Loucy (cell line): ENCODE data around the gene SPDEF.

Experiments used
- H2AFZ ChIP-seq: fragments of 200-600 bp; sonication (generic); 2 replicates; pipeline ENCODE4 v1.6.0; 2016; ENCODE audit warnings: antibody characterized with exemption, mild to moderate bottlenecking, low read length, moderate library complexity
- H3F3A ChIP-seq: fragments of 200-600 bp; 2 replicates; pipeline ENCODE4 v1.6.0; 2016; ENCODE audit warnings: antibody characterized with exemption, low read depth, mild to moderate bottlenecking
- H3K27me3 ChIP-seq: fragments of 200-600 bp; sonication (generic); 2 replicates; pipeline ENCODE4 v1.6.1; 2014; ENCODE audit warnings: low read length, mild to moderate bottlenecking; ENCODE audit not compliant: insufficient read depth, poor library complexity, severe bottlenecking
- H3K36me3 ChIP-seq: fragments of 200-600 bp; sonication (generic); 2 replicates; pipeline ENCODE4 v1.6.1; 2016; ENCODE audit warnings: low read length; ENCODE audit not compliant: insufficient read depth
- H3K4me1 ChIP-seq: fragments of 200-600 bp; sonication (generic); 2 replicates; pipeline ENCODE4 v1.5.1; 2014; ENCODE audit warnings: low read length, mild to moderate bottlenecking; ENCODE audit not compliant: insufficient read depth, poor library complexity, severe bottlenecking
- H3K4me2 ChIP-seq: fragments of 200-600 bp; sonication (generic); 2 replicates; pipeline ENCODE4 v1.6.0; 2014; ENCODE audit warnings: antibody characterized with exemption, low read length, low read depth, mild to moderate bottlenecking; ENCODE audit not compliant: poor library complexity, severe bottlenecking
- H3K4me3 ChIP-seq: fragments of 200-600 bp; sonication (generic); 2 replicates; pipeline ENCODE4 v1.5.1; 2014; ENCODE audit warnings: low read length, mild to moderate bottlenecking, mixed read lengths; ENCODE audit not compliant: poor library complexity, severe bottlenecking
- H3K79me2 ChIP-seq: fragments of 200-600 bp; sonication (generic); 2 replicates; pipeline ENCODE4 v1.6.1; 2014; ENCODE audit warnings: low read length; ENCODE audit not compliant: insufficient read depth
- H3K9ac ChIP-seq: fragments of 200-600 bp; sonication (generic); 2 replicates; pipeline ENCODE4 v1.6.0; 2014; ENCODE audit warnings: mild to moderate bottlenecking, low read depth, low read length, moderate library complexity; ENCODE audit not compliant: poor library complexity, severe bottlenecking
- H3K9me2 ChIP-seq: fragments of 200-600 bp; sonication (generic); replicated peaks from 2 replicates; pipeline ENCODE4 v1.6.1; 2016; ENCODE audit warnings: low read depth, low read length, mixed read lengths
- H3K9me3 ChIP-seq: fragments of 200-600 bp; sonication (generic); 2 replicates; pipeline ENCODE4 v1.6.1; 2014; ENCODE audit warnings: mild to moderate bottlenecking, antibody characterized with exemption, low read length, low read depth; ENCODE audit not compliant: insufficient read depth
- H4K20me1 ChIP-seq: fragments of 200-600 bp; sonication (generic); 2 replicates; pipeline ENCODE4 v1.6.0; 2014; ENCODE audit warnings: antibody characterized with exemption, low read length, mild to moderate bottlenecking; ENCODE audit not compliant: insufficient read depth, poor library complexity, severe bottlenecking
- EZH2phosphoT487 ChIP-seq: fragments of 200-600 bp; IDR thresholded peaks from 2 replicates; pipeline ENCODE4 v1.6.1; 2018; ENCODE audit warnings: antibody characterized with exemption, mild to moderate bottlenecking, moderate library complexity, borderline replicate concordance
- TF ChIP-seq, protein P1 (sequence below): fragments of 200-600 bp; sonication (generic); conservative IDR thresholded peaks from 2 replicates; pipeline ENCODE4 v1.5.1; 2014; ENCODE audit warnings: mild to moderate bottlenecking, antibody characterized with exemption, low read length

SPDEF gene

DNA sequence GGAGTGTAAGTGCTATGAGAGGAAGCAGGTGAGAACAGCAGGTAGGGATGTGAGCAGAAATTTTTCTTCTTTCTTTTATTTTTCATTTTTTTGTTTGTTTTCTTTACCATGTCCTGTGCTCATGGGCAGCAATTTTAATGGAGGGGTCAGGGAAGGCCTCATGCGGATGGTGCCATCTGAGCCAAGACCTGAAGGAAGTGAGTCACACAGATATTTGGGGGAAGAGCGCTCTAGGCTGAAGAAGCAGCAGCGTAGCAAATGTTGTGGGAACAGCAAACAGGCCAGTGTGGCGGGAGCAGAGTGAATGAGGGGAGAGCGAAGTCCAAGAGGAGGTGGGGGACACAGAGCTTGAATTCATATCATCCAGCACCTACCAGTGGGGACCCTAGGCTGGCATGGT is 12.7 kb downstream of the SPDEF start:
- no peaks in the 10 kb centered on the region for H3K9me3 ChIP-seq
- TF ChIP-seq, protein P1, sequence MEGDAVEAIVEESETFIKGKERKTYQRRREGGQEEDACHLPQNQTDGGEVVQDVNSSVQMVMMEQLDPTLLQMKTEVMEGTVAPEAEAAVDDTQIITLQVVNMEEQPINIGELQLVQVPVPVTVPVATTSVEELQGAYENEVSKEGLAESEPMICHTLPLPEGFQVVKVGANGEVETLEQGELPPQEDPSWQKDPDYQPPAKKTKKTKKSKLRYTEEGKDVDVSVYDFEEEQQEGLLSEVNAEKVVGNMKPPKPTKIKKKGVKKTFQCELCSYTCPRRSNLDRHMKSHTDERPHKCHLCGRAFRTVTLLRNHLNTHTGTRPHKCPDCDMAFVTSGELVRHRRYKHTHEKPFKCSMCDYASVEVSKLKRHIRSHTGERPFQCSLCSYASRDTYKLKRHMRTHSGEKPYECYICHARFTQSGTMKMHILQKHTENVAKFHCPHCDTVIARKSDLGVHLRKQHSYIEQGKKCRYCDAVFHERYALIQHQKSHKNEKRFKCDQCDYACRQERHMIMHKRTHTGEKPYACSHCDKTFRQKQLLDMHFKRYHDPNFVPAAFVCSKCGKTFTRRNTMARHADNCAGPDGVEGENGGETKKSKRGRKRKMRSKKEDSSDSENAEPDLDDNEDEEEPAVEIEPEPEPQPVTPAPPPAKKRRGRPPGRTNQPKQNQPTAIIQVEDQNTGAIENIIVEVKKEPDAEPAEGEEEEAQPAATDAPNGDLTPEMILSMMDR, result no peak
- TF ChIP-seq EZH2phosphoT487, result no peak
- no peaks in the 10 kb centered on the region for H3K4me1 ChIP-seq
- no peaks in the 10 kb centered on the region for H3K27me3 ChIP-seq
- H3K4me3 ChIP-seq, result no peak overlapping the region
- no peaks in the 10 kb centered on the region for H4K20me1 ChIP-seq
- no peaks in the 10 kb centered on the region for H3K36me3 ChIP-seq
- H3K9me2 ChIP-seq, result no peaks in the 10 kb centered on the region
- no peak overlapping the region for H2AFZ ChIP-seq
- no peaks in the 10 kb centered on the region for H3K79me2 ChIP-seq
- no peaks in the 10 kb centered on the region for H3F3A ChIP-seq
- no peak overlapping the region for H3K9ac ChIP-seq
- H3K4me2 ChIP-seq, result no peak overlapping the region

DNA sequence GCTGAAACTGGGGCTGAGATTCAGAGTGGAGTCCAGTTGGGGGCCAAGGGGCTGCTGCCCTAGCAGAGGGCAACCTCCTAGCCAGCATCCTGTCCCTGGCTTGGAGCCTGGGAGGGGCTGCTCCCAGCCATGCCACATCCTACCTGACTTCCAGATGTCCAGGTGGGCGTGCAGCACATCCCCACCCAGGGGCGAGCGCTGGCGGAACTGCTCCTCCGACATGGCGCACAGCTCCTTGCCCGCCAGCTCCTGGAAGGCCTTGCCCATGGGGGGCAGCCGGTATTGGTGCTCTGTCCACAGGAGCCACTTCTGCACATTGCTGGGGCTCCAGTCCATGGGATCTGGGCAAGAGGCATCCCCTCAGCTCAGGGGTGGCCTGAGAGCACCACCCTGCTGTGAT is 15.3 kb downstream of the SPDEF start:
- no peaks in the 10 kb centered on the region for H4K20me1 ChIP-seq
- H3K9me3 ChIP-seq, result no peaks in the 10 kb centered on the region
- TF ChIP-seq, protein P1, result no peak
- no peak for TF ChIP-seq EZH2phosphoT487
- no peak overlapping the region for H3K9ac ChIP-seq
- H3K4me2 ChIP-seq, result no peak overlapping the region
- no peaks in the 10 kb centered on the region for H3K9me2 ChIP-seq
- H3K79me2 ChIP-seq, result no peaks in the 10 kb centered on the region
- H2AFZ ChIP-seq, result no peak overlapping the region
- no peaks in the 10 kb centered on the region for H3F3A ChIP-seq
- no peaks in the 10 kb centered on the region for H3K4me1 ChIP-seq
- H3K27me3 ChIP-seq, result no peaks in the 10 kb centered on the region
- H3K36me3 ChIP-seq, result no peaks in the 10 kb centered on the region
- no peak overlapping the region for H3K4me3 ChIP-seq

- Histone ChIP-seq H3K9ac (no peak overlapping the region), H3K27me3 (no peaks in the 10 kb centered on the region)
- TF ChIP-seq, protein P1, result no peak
- TF ChIP-seq EZH2phosphoT487, result no peak
These were observed 15.9 kb downstream of the SPDEF start for GRCh38 chr6:34540222-34540621.

More at GRCh38 chr6:34540222-34540621, 15.9 kb downstream of the SPDEF start:
- Histone ChIP-seq H2AFZ (no peak overlapping the region), H3K9me2 (no peaks in the 10 kb centered on the region), H3F3A (no peaks in the 10 kb centered on the region), H3K79me2 (no peaks in the 10 kb centered on the region), H3K36me3 (no peaks in the 10 kb centered on the region), H3K4me3 (no peak overlapping the region), H3K4me2 (no peak overlapping the region), H3K9me3 (no peaks in the 10 kb centered on the region), H3K4me1 (no peaks in the 10 kb centered on the region), H4K20me1 (no peaks in the 10 kb centered on the region)
